Mesothelial cell of epicardium (in vitro differentiated cells): ENCODE results near the gene KLK15. TPM values are rescaled to one million over a fixed set of nuclear protein-coding genes. Genes with fewer than 3 reads are reported as not detected.

Experiments used
- DNase-seq, 2 experiments: peaks; one replicate each; pipeline ENCODE4 v3.0.0; 2021; ENCODE audit warnings: low spot score in 2 of 2; ENCODE audit not compliant: unreplicated experiment in 2 of 2
- H3K27ac Mint-ChIP-seq: 2 replicates; pipeline ENCODE4 v1.8.0; 2021; ENCODE audit warnings: mixed read lengths
- H3K27me3 Mint-ChIP-seq: 2 replicates; pipeline ENCODE4 v1.8.0; 2021; ENCODE audit warnings: low read depth, mixed read lengths
- H3K36me3 Mint-ChIP-seq: 2 replicates; pipeline ENCODE4 v1.8.0; 2021; ENCODE audit warnings: mixed read lengths
- H3K4me1 Mint-ChIP-seq: 2 replicates; pipeline ENCODE4 v1.8.0; 2021; ENCODE audit warnings: mixed read lengths
- H3K4me3 Mint-ChIP-seq: 2 replicates; pipeline ENCODE4 v1.8.0; 2021; ENCODE audit warnings: mild to moderate bottlenecking, moderate library complexity, mixed read lengths
- H3K9me3 Mint-ChIP-seq: 2 replicates; pipeline ENCODE4 v1.8.0; 2021; ENCODE audit warnings: mixed read lengths
- CTCF ChIP-seq: fragments of 200-600 bp; sonication (generic); IDR thresholded peaks from one replicate; pipeline ENCODE4 v1.5.0; 2021; ENCODE audit warnings: antibody characterized with exemption; ENCODE audit not compliant: unreplicated experiment
- total RNA-seq: library from RNA; stranded (reverse); gene quantifications from 3 replicates; pipeline ENCODE4 v1.2.1, GENCODE V29; 2021

Gene KLK15
- total RNA-seq, 1 donor from 2014 or later, result not detected

DNA sequence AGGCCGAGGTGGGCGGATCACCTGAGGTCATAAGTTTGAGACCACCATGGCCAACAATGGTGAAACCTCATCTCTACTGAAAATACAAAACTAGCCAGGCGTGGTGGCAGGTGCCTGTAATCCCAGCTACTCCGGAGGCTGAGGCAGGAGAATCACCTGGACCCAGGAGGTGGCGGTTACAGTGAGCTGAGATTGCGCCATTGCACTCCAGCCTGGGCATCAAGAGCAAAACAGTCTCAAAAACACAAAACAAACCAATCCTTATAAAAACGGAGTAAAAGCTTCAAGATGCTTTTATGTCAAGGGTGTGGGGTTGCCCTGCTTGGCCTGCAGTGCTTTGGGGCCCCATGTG lies 36.0 kb downstream of the KLK15 start:
- no peak overlapping the region for H3K4me3 Mint-ChIP-seq
- no peaks in the 10 kb centered on the region for H3K27me3 Mint-ChIP-seq
- peaks cover 14% of the 10 kb centered on the region for H3K4me1 Mint-ChIP-seq
- H3K27ac Mint-ChIP-seq, result no peak overlapping the region
- DNase-seq, result no peak
- H3K36me3 Mint-ChIP-seq, result peaks cover 11% of the 10 kb centered on the region
- H3K9me3 Mint-ChIP-seq, result no peaks in the 10 kb centered on the region
- TF ChIP-seq CTCF, result no peak

- no peaks in the 10 kb centered on the region for H3K27me3 Mint-ChIP-seq
- no peaks in the 10 kb centered on the region for H3K9me3 Mint-ChIP-seq
- peaks cover 10% of the 10 kb centered on the region for H3K4me1 Mint-ChIP-seq
- TF ChIP-seq CTCF, result no peak
- DNase-seq, result no peak
- peaks cover 11% of the 10 kb centered on the region for H3K36me3 Mint-ChIP-seq
- H3K27ac Mint-ChIP-seq, result no peak overlapping the region
- H3K4me3 Mint-ChIP-seq, result no peak overlapping the region
Measured at GRCh38 chr19:50796634-50797428, 36.5 kb downstream of the KLK15 start.

GRCh38 chr19:50796128-50796633 lies 37.2 kb downstream of the KLK15 start:
- Mint-ChIP-seq H3K9me3 (no peaks in the 10 kb centered on the region), H3K4me3 (no peak overlapping the region), H3K27ac (no peak overlapping the region), H3K36me3 (peaks cover 9% of the 10 kb centered on the region), H3K4me1 (peaks cover 8% of the 10 kb centered on the region), H3K27me3 (no peaks in the 10 kb centered on the region)
- DNase-seq, result no peak
- no peak for TF ChIP-seq CTCF

DNA sequence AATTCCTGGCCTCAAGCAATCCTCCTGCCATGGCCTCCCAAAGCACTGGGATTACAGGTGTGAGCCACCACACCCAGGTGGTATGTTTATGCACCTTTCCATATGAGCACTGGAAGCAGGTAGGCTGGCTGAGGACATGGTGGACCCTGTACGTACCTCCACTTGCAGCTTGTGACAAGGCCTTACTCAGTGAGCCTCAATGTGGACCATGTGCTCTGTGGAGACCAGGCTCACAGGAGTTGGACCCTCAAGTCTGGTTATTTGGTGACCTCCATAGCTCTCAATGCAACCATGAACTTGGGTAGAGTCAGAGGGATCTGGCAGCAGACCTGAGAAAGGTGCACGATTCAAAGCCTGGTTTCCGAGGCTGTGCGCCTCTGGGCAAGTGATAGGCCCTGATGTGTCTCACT lies 37.7 kb downstream of the KLK15 start:
- H3K27me3 Mint-ChIP-seq, result no peaks in the 10 kb centered on the region
- no peaks in the 10 kb centered on the region for H3K9me3 Mint-ChIP-seq
- TF ChIP-seq CTCF, result no peak
- peaks cover 4% of the 10 kb centered on the region for H3K4me1 Mint-ChIP-seq
- DNase-seq, result no peak
- no peak overlapping the region for H3K4me3 Mint-ChIP-seq
- no peak overlapping the region for H3K27ac Mint-ChIP-seq
- H3K36me3 Mint-ChIP-seq, result peaks cover 5% of the 10 kb centered on the region

DNA sequence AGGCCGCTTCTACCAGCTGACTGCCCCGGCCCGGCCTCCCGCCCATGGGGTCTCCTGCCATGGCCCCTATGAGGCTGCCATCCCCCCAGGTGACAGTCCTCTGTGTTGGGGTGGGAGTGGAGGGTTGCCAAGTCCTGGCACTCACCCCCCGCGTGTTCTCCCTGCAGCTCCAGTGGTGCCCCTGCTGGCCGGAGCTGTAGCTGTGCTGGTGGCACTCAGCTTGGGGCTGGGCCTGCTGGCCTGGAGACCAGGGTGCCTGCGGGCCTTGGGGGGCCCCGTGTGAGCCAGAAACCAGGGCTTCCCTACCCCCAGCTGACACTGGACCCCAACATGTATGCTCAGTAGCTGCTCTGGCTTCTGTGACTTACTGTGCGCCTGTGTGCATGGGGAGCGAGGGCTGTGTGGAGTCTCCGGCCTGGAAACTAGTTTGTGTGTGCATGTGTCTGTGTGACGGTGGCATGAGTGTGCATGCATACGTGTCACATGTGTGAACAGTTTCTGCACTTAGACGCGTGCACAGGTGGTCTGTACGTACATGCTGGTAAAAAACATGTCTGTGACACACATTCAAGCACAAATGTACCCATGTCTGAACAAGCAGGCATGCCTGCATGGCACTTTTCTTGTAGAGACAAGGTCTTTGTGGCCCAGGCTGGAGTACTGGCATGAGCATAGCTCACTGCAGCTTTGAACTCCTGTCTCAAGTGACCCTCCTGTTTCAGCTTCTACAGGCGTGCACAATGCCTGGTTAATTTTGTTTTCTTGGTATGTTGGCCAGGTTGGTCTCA lies 38.3 kb downstream of the KLK15 start:
- no peak for DNase-seq
- H3K9me3 Mint-ChIP-seq, result no peaks in the 10 kb centered on the region
- H3K27me3 Mint-ChIP-seq, result no peaks in the 10 kb centered on the region
- H3K36me3 Mint-ChIP-seq, result peaks cover 2% of the 10 kb centered on the region
- H3K27ac Mint-ChIP-seq, result no peak overlapping the region
- no peak overlapping the region for H3K4me3 Mint-ChIP-seq
- no peak for TF ChIP-seq CTCF
- peaks cover 4% of the 10 kb centered on the region for H3K4me1 Mint-ChIP-seq
